ENCODE results near the gene XPO5.

DNA sequence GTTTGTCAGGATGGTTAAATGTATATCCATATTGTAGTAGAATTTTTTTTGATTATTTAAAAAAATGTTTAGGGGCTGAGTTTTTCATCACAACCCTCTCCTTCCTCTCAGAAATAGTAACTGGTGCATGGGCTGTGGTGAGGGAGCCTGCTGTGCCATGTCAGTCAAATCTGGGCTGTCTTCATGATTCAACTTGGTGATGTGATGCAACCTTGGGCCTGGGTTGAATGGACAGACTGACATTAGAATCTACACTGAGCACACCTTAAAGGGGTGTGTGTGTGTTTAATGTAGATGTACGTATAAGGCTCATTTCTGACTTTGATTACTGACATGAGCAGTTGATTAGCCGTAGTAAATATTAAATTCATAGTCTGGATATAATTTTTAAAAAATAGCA, 94.8 kb downstream of the XPO5 start:
- TF ChIP-seq, protein P1, sequence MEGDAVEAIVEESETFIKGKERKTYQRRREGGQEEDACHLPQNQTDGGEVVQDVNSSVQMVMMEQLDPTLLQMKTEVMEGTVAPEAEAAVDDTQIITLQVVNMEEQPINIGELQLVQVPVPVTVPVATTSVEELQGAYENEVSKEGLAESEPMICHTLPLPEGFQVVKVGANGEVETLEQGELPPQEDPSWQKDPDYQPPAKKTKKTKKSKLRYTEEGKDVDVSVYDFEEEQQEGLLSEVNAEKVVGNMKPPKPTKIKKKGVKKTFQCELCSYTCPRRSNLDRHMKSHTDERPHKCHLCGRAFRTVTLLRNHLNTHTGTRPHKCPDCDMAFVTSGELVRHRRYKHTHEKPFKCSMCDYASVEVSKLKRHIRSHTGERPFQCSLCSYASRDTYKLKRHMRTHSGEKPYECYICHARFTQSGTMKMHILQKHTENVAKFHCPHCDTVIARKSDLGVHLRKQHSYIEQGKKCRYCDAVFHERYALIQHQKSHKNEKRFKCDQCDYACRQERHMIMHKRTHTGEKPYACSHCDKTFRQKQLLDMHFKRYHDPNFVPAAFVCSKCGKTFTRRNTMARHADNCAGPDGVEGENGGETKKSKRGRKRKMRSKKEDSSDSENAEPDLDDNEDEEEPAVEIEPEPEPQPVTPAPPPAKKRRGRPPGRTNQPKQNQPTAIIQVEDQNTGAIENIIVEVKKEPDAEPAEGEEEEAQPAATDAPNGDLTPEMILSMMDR (IDR thresholded peaks at IDR 0.05), result no peak
- TF ChIP-seq POLR2AphosphoS5 (IDR thresholded peaks at IDR 0.05), result no peak
